Panc1 (cell line): Measurements from ENCODE around the gene ERC2. TPM values are rescaled to one million over a fixed set of nuclear protein-coding genes. Genes with fewer than 3 reads are reported as not detected.

Experiments used
- ATAC-seq: fragments of 200-7000 bp; cut with Tn5 transposase; 2 replicates; pipeline ENCODE4 v1.9.1; 2020; ENCODE audit warnings: mild to moderate bottlenecking, moderate library complexity
- BruUV-seq: library from RNA; stranded (reverse); fragments of 400-500 nt; replicated peaks from 2 replicates; lab custom pipeline; 2021; lab: Mats Ljungman, UMichigan
- CTCF ChIA-PET: fragments of 300-600 bp; sonication (Branson Sonifier 250); formaldehyde crosslinking; loops from one replicate; lab custom pipeline; 2022; ENCODE audit warnings: antibody characterized with exemption; lab: Charles Lee
- POLR2A ChIA-PET: fragments of 300-600 bp; sonication (Branson Sonifier 250); formaldehyde crosslinking; loops from one replicate; lab custom pipeline; 2022; ENCODE audit warnings: antibody characterized with exemption; lab: Charles Lee
- DNase-seq: peaks from one replicate; pipeline ENCODE4 v3.0.0-alpha.2; 2010; ENCODE audit warnings: low read depth, low spot score
- H3K27ac ChIP-seq: 2 replicates; pipeline ENCODE4 v1.5.1; 2011; ENCODE audit warnings: mild to moderate bottlenecking, low read length, inconsistent platforms
- H3K27me3 ChIP-seq: fragments of 200-500 bp; sonication (Bioruptor generic); 2 replicates; pipeline ENCODE4 v1.6.0; 2014; ENCODE audit warnings: low read length, inconsistent platforms; ENCODE audit not compliant: control insufficient read depth, insufficient read depth
- H3K36me3 ChIP-seq: fragments of 200-500 bp; sonication (Bioruptor generic); 2 replicates; pipeline ENCODE4 v1.5.1; 2014; ENCODE audit warnings: inconsistent platforms, mild to moderate bottlenecking, low read length, moderate library complexity; ENCODE audit not compliant: control insufficient read depth, insufficient read depth
- H3K4me1 ChIP-seq: 2 replicates; pipeline ENCODE4 v1.5.1; 2011; ENCODE audit warnings: inconsistent platforms, mild to moderate bottlenecking, low read length, moderate library complexity; ENCODE audit not compliant: control insufficient read depth, insufficient read depth
- H3K4me3 ChIP-seq, 2 experiments: 2 replicates each; pipeline ENCODE4 v1.5.1; 2011 to 2012; ENCODE audit warnings: low read depth in 2 of 2, low read length in 2 of 2, mild to moderate bottlenecking in 2 of 2, inconsistent platforms in 1 of 2, moderate library complexity in 1 of 2
- H3K9me3 ChIP-seq: fragments of 200-500 bp; sonication (Bioruptor generic); 2 replicates; pipeline ENCODE4 v1.5.1; 2014; ENCODE audit warnings: low read depth, mild to moderate bottlenecking, inconsistent platforms, low read length, moderate library complexity; ENCODE audit not compliant: control insufficient read depth, insufficient read depth
- POLR2AphosphoS5 ChIP-seq: IDR thresholded peaks from 2 replicates; pipeline ENCODE4 v1.6.1; 2012; ENCODE audit warnings: mild to moderate bottlenecking, low read depth, low read length, moderate library complexity
- SIN3A ChIP-seq: IDR thresholded peaks from 2 replicates; pipeline ENCODE4 v1.6.1; 2012; ENCODE audit warnings: low read depth, mild to moderate bottlenecking, low read length, moderate library complexity, borderline replicate concordance; ENCODE audit not compliant: insufficient read depth
- TCF7L2 ChIP-seq: IDR thresholded peaks from 2 replicates; pipeline ENCODE4 v1.6.1; 2011; ENCODE audit warnings: mild to moderate bottlenecking, low read depth, low read length, inconsistent platforms
- in situ Hi-C: cut with HindIII; loops from 2 replicates; pipeline ENCODE4 v1.10.0; 2016; ENCODE audit warnings: low sequenced_read_pairs, low pct_unique_long_range_greater_than_20kb
- intact Hi-C: fragments of 100-400 bp; cut with micrococcal nuclease; formaldehyde crosslinking; loops from one replicate; pipeline ENCODE4 v1.10.0; 2022; ENCODE audit not compliant: unreplicated experiment
- total RNA-seq: library from RNA; stranded (reverse); gene quantifications from one replicate; pipeline ENCODE4 v1.2.1, GENCODE V29; 2021; ENCODE audit not compliant: unreplicated experiment
- TF ChIP-seq, protein P1 (sequence below), 2 experiments: IDR thresholded peaks; 2 replicates each; pipeline ENCODE4 v1.6.1; 2011 to 2012; ENCODE audit warnings: low read depth in 2 of 2, control low read depth in 1 of 2, low read length in 1 of 2, mild to moderate bottlenecking in 1 of 2, moderate library complexity in 1 of 2; ENCODE audit not compliant: insufficient read depth in 1 of 2
- TF ChIP-seq, protein P2 (sequence below): fragments of 450-650 bp; IDR thresholded peaks from 2 replicates; pipeline ENCODE4 v1.5.1; 2017; ENCODE audit warnings: mild to moderate bottlenecking

ERC2 gene
- total RNA-seq, 1 experiment from 2014 or later, result 0.33 TPM

DNA sequence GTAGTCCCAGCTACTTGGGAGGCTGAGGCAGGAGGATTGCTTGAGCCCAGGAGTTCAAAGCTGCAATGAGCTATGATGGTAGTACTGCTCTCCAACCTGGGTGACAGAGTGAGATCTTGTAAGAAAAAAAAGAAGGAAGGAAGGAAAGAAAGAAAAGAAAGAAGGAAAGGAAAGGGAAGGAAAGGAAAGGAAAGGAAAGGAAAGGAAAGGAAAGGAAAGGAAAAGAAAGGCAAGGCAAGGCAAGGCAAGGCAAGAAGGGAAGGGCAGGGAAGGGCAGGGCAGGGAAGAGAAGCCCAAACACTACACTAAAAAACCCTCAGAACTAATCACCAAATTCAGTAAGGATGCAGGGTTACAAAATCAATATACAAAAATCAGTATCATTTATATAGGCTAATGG lies 341.6 kb downstream of the ERC2 start:
- DNase-seq (no peak), ATAC-seq (no peak)
- no TSS peak for BruUV-seq
- Histone ChIP-seq H3K27me3 (no peaks in the 10 kb centered on the region), H3K4me1 (peaks cover 11% of the 10 kb centered on the region), H3K27ac (no peak overlapping the region), H3K9me3 (no peaks in the 10 kb centered on the region), H3K4me3 (no peak overlapping the region), H3K36me3 (no peaks in the 10 kb centered on the region)
- TF ChIP-seq TCF7L2, result no peak
- TF ChIP-seq, protein P1, sequence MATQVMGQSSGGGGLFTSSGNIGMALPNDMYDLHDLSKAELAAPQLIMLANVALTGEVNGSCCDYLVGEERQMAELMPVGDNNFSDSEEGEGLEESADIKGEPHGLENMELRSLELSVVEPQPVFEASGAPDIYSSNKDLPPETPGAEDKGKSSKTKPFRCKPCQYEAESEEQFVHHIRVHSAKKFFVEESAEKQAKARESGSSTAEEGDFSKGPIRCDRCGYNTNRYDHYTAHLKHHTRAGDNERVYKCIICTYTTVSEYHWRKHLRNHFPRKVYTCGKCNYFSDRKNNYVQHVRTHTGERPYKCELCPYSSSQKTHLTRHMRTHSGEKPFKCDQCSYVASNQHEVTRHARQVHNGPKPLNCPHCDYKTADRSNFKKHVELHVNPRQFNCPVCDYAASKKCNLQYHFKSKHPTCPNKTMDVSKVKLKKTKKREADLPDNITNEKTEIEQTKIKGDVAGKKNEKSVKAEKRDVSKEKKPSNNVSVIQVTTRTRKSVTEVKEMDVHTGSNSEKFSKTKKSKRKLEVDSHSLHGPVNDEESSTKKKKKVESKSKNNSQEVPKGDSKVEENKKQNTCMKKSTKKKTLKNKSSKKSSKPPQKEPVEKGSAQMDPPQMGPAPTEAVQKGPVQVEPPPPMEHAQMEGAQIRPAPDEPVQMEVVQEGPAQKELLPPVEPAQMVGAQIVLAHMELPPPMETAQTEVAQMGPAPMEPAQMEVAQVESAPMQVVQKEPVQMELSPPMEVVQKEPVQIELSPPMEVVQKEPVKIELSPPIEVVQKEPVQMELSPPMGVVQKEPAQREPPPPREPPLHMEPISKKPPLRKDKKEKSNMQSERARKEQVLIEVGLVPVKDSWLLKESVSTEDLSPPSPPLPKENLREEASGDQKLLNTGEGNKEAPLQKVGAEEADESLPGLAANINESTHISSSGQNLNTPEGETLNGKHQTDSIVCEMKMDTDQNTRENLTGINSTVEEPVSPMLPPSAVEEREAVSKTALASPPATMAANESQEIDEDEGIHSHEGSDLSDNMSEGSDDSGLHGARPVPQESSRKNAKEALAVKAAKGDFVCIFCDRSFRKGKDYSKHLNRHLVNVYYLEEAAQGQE (IDR thresholded peaks at IDR 0.05; ENCODE audit: insufficient read depth in 1 of 2, low read depth in 2 of 2, low read length in 1 of 2), result no peak
- TF ChIP-seq, protein P2, sequence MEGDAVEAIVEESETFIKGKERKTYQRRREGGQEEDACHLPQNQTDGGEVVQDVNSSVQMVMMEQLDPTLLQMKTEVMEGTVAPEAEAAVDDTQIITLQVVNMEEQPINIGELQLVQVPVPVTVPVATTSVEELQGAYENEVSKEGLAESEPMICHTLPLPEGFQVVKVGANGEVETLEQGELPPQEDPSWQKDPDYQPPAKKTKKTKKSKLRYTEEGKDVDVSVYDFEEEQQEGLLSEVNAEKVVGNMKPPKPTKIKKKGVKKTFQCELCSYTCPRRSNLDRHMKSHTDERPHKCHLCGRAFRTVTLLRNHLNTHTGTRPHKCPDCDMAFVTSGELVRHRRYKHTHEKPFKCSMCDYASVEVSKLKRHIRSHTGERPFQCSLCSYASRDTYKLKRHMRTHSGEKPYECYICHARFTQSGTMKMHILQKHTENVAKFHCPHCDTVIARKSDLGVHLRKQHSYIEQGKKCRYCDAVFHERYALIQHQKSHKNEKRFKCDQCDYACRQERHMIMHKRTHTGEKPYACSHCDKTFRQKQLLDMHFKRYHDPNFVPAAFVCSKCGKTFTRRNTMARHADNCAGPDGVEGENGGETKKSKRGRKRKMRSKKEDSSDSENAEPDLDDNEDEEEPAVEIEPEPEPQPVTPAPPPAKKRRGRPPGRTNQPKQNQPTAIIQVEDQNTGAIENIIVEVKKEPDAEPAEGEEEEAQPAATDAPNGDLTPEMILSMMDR, result no peak
- TF ChIP-seq SIN3A, result no peak
- TF ChIP-seq POLR2AphosphoS5, result no peak
- CTCF ChIA-PET, result no interaction called here
- in situ Hi-C loops (no loop called here), intact Hi-C loops (no loop called here)
- POLR2A ChIA-PET, result no interaction called here

DNA sequence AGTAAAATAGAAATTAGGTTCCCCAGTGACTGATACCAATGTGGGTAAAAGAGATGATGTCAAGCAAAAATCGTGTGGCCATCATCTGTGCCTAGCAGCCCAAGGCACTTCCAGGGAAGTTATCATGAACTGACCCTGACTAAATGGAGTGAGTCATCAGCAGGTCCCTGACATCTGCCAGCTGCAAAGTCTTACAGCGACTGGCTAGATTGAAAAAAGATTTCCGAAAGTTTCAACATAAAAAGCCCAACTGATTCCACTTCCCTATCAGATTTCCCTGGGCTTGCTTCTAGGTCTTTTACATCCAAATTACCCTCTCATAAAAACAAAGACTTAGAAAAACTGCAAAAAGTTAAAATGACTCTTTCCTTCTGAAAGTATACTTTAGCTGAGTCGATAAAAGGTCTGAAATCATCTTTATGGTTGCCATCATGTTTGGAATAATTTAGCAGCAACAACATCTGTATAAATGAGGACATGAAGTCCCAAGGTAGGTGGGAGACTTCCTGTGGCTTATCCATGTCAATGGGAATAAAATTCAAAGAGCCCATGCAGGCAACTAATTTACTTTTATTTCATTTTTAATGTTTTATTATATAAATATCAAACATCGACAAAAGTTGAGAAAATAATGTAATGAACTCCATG lies 342.8 kb downstream of the ERC2 start:
- BruUV-seq, result no TSS peak
- Histone ChIP-seq H3K27me3 (no peaks in the 10 kb centered on the region), H3K9me3 (no peaks in the 10 kb centered on the region), H3K36me3 (no peaks in the 10 kb centered on the region), H3K4me3 (no peak overlapping the region), H3K4me1 (0 out of 2 replicates have a peak, but pooled peaks cover 3% of the 10 kb centered on the region), H3K27ac (peak overlapping the region; percentile 44; the same call in 1 of the 2 replicates)
- TF ChIP-seq, protein P2, result no peak
- TF ChIP-seq SIN3A (no peak), TCF7L2 (no peak), POLR2AphosphoS5 (no peak)
- ChIA-PET CTCF (no interaction called here), POLR2A (no interaction called here)
- DNase-seq, result peak; percentile 13
- intact Hi-C loops, result no loop called here
- in situ Hi-C loops, result no loop called here
- ATAC-seq, result peak; percentile 73; the same call in 1 of the 2 replicates
